Activated T-cell treated with anti-CD3 and anti-CD28 coated beads, Interleukin-2, amount 50 U/mL, for 24 hours (primary cell): ENCODE results near the gene KNSTRN.

ENCODE experiments used
- DNase-seq: peaks from one replicate; pipeline ENCODE4 v3.0.0-alpha.2; 2020
- H3K27ac Mint-ChIP-seq: 2 replicates; pipeline ENCODE4 v1.8.0; 2020; ENCODE audit warnings: mild to moderate bottlenecking, mixed read lengths
- H3K27me3 Mint-ChIP-seq: 2 replicates; pipeline ENCODE4 v1.8.0; 2020; ENCODE audit warnings: mixed read lengths
- H3K36me3 Mint-ChIP-seq: 2 replicates; pipeline ENCODE4 v1.8.0; 2020; ENCODE audit warnings: low read depth, mixed read lengths
- H3K4me1 Mint-ChIP-seq: 2 replicates; pipeline ENCODE4 v1.8.0; 2020; ENCODE audit warnings: low read depth, mixed read lengths
- H3K4me3 Mint-ChIP-seq: 2 replicates; pipeline ENCODE4 v1.8.0; 2020; ENCODE audit warnings: mild to moderate bottlenecking, moderate library complexity, mixed read lengths
- H3K9me3 Mint-ChIP-seq: 2 replicates; pipeline ENCODE4 v1.8.0; 2020; ENCODE audit warnings: mixed read lengths

The KNSTRN gene

GRCh38 chr15:40354408-40355171, 27.9 kb upstream of the KNSTRN start:
- H3K4me3 Mint-ChIP-seq = no peak overlapping the region
- H3K9me3 Mint-ChIP-seq = no peaks in the 10 kb centered on the region

GRCh38 chr15:40355976-40356585, 26.4 kb upstream of the KNSTRN start:
- Mint-ChIP-seq H3K4me1 (peaks cover 12% of the 10 kb centered on the region), H3K4me3 (no peak overlapping the region), H3K36me3 (no peaks in the 10 kb centered on the region), H3K9me3 (no peaks in the 10 kb centered on the region), H3K27me3 (no peaks in the 10 kb centered on the region), H3K27ac (no peak overlapping the region)
- no peak for DNase-seq

More at GRCh38 chr15:40354408-40355171, 27.9 kb upstream of the KNSTRN start:
- H3K4me1 Mint-ChIP-seq = peaks cover 12% of the 10 kb centered on the region
- H3K36me3 Mint-ChIP-seq = no peaks in the 10 kb centered on the region
- H3K27me3 Mint-ChIP-seq = no peaks in the 10 kb centered on the region
- DNase-seq = no peak
- H3K27ac Mint-ChIP-seq = no peak overlapping the region

GRCh38 chr15:40357246-40357645, 25.3 kb upstream of the KNSTRN start:
- Mint-ChIP-seq H3K4me1 (peaks cover 12% of the 10 kb centered on the region), H3K9me3 (no peaks in the 10 kb centered on the region), H3K4me3 (peak overlapping the region; percentile 78), H3K27ac (no peak overlapping the region), H3K27me3 (no peaks in the 10 kb centered on the region), H3K36me3 (no peaks in the 10 kb centered on the region)
- no peak for DNase-seq

GRCh38 chr15:40357723-40358470, 24.6 kb upstream of the KNSTRN start, which contains the start of gene DISP2:
Gene DISP2, plus strand, starts transcription at chr15:40358219. Its CDS starts 103 bp downstream, at chr15:40358322.
- Mint-ChIP-seq H3K27ac (peak within 1 kb of the TSS; percentile 53), H3K9me3 (no peaks in the 10 kb centered on the region), H3K4me3 (peak within 1 kb of the TSS; percentile 78), H3K4me1 (peaks cover 12% of the 10 kb centered on the region), H3K36me3 (no peaks in the 10 kb centered on the region), H3K27me3 (no peaks in the 10 kb centered on the region)
- peak; percentile 91 for DNase-seq

- Mint-ChIP-seq H3K27me3 (no peaks in the 10 kb centered on the region), H3K9me3 (no peaks in the 10 kb centered on the region), H3K4me1 (peaks cover 12% of the 10 kb centered on the region), H3K4me3 (peak overlapping the region; percentile 74), H3K27ac (peak overlapping the region; percentile 53), H3K36me3 (no peaks in the 10 kb centered on the region)
- DNase-seq = no peak
Observed at GRCh38 chr15:40358471-40359353, 23.8 kb upstream of the KNSTRN start.

GRCh38 chr15:40360015-40360414, 22.5 kb upstream of the KNSTRN start:
- no peak for DNase-seq
- peaks cover 12% of the 10 kb centered on the region for H3K4me1 Mint-ChIP-seq
- no peak overlapping the region for H3K27ac Mint-ChIP-seq
- no peaks in the 10 kb centered on the region for H3K36me3 Mint-ChIP-seq
- no peak overlapping the region for H3K4me3 Mint-ChIP-seq
- H3K27me3 Mint-ChIP-seq = no peaks in the 10 kb centered on the region
- no peaks in the 10 kb centered on the region for H3K9me3 Mint-ChIP-seq

- no peak for DNase-seq
- no peaks in the 10 kb centered on the region for H3K27me3 Mint-ChIP-seq
- H3K4me1 Mint-ChIP-seq = peaks cover 22% of the 10 kb centered on the region
- H3K9me3 Mint-ChIP-seq = no peaks in the 10 kb centered on the region
- no peak overlapping the region for H3K27ac Mint-ChIP-seq
- H3K4me3 Mint-ChIP-seq = no peak overlapping the region
- H3K36me3 Mint-ChIP-seq = no peaks in the 10 kb centered on the region
Observed at GRCh38 chr15:40361640-40362039, 20.9 kb upstream of the KNSTRN start.

- Mint-ChIP-seq H3K4me1 (peaks cover 27% of the 10 kb centered on the region), H3K27me3 (no peaks in the 10 kb centered on the region), H3K27ac (no peak overlapping the region), H3K4me3 (no peak overlapping the region), H3K9me3 (no peaks in the 10 kb centered on the region), H3K36me3 (no peaks in the 10 kb centered on the region)
- no peak for DNase-seq
Observed at GRCh38 chr15:40363611-40364010, 18.9 kb upstream of the KNSTRN start.

- no peak overlapping the region for H3K4me3 Mint-ChIP-seq
- no peak for DNase-seq
- H3K27ac Mint-ChIP-seq = no peak overlapping the region
- H3K4me1 Mint-ChIP-seq = peaks cover 25% of the 10 kb centered on the region
- H3K36me3 Mint-ChIP-seq = no peaks in the 10 kb centered on the region
- H3K9me3 Mint-ChIP-seq = no peaks in the 10 kb centered on the region
- H3K27me3 Mint-ChIP-seq = no peaks in the 10 kb centered on the region
Observed at GRCh38 chr15:40364251-40364650, 18.3 kb upstream of the KNSTRN start.

- no peaks in the 10 kb centered on the region for H3K9me3 Mint-ChIP-seq
- no peak for DNase-seq
- H3K4me3 Mint-ChIP-seq = no peak overlapping the region
- H3K4me1 Mint-ChIP-seq = peaks cover 25% of the 10 kb centered on the region
- no peak overlapping the region for H3K27ac Mint-ChIP-seq
- H3K27me3 Mint-ChIP-seq = no peaks in the 10 kb centered on the region
- H3K36me3 Mint-ChIP-seq = no peaks in the 10 kb centered on the region
Observed at GRCh38 chr15:40365016-40365415, 17.5 kb upstream of the KNSTRN start.

- Mint-ChIP-seq H3K27ac (no peak overlapping the region), H3K4me3 (no peak overlapping the region), H3K4me1 (peaks cover 25% of the 10 kb centered on the region), H3K9me3 (no peaks in the 10 kb centered on the region), H3K36me3 (no peaks in the 10 kb centered on the region), H3K27me3 (no peaks in the 10 kb centered on the region)
- no peak for DNase-seq
Observed at GRCh38 chr15:40365624-40366456, 16.7 kb upstream of the KNSTRN start.

- no peak for DNase-seq
- no peaks in the 10 kb centered on the region for H3K9me3 Mint-ChIP-seq
- peak overlapping the region; percentile 79 for H3K27ac Mint-ChIP-seq
- no peaks in the 10 kb centered on the region for H3K27me3 Mint-ChIP-seq
- peak overlapping the region; percentile 78 for H3K4me3 Mint-ChIP-seq
- peaks cover 25% of the 10 kb centered on the region for H3K4me1 Mint-ChIP-seq
- no peaks in the 10 kb centered on the region for H3K36me3 Mint-ChIP-seq
Observed at GRCh38 chr15:40366457-40367370, 15.8 kb upstream of the KNSTRN start.

GRCh38 chr15:40367371-40367685, 15.2 kb upstream of the KNSTRN start:
- Mint-ChIP-seq H3K27me3 (no peaks in the 10 kb centered on the region), H3K9me3 (no peaks in the 10 kb centered on the region), H3K36me3 (no peaks in the 10 kb centered on the region), H3K4me3 (peak overlapping the region; percentile 78), H3K4me1 (peaks cover 25% of the 10 kb centered on the region), H3K27ac (peak overlapping the region; percentile 79)
- no peak for DNase-seq
